Measurements from ENCODE around the gene CIT.
A peak's percentile ranks its signal among the peaks of the same experiment; 100 is the strongest.

The CIT gene

DNA sequence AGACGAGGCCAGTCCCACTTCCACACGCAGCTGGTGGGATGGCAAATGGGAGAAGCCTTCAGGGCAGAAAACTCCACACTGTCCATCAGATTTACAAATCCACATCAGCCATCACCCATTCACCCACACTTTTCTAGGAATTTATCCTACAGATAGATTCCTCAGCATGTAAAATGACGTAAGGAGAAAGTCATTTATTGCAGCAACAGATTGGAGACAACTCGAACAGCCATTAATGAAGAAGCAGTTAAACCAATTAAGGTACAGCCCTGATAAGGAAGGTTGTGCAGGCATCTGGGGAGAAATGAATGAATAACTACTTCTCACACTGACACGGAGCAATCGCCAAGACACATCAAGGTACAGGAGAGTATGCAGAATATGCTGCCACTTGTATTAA lies 183.0 kb downstream of the CIT start:
- no peak for DNase-seq (ENCODE audit: low spot score)

DNA sequence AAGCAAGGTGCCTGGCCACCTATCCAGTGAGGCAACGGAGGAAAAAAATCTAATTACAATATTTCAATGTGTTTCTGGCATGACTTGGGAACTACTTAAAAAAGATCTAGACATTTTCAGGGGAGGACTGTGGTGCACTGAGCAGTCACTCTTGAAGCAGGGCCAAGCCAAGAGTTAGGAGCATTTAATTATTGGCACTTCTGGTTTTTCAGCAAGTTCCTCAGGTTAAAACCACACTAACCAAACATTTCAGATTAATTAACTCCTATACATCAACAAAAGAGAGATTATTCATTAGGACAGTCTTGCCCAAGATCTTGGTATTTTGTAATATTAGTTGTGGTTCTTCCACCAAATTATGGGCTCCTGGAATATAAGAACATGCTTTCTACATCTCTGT lies 183.6 kb downstream of the CIT start:
- no peak for DNase-seq (ENCODE audit: low spot score)

DNA sequence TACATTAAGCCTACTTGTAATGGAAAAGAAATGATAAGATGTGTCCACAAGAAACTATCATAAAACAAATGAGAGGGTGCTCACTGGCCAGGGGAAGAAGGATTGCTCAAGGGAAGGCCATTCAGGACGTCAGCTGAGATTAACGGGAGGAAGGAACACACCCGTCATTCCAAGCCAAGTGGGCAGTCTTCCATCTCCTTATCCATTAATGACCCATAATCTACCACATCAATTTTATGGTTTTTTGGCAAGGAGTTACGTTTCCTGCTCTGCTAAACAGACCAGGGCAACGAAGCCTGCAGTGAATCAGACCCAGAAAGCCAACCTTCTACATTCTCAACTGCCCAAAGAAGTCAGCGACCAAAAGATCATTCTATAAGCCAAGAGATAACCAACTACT lies 184.1 kb downstream of the CIT start:
- DNase-seq (ENCODE audit: low spot score): no peak

DNA sequence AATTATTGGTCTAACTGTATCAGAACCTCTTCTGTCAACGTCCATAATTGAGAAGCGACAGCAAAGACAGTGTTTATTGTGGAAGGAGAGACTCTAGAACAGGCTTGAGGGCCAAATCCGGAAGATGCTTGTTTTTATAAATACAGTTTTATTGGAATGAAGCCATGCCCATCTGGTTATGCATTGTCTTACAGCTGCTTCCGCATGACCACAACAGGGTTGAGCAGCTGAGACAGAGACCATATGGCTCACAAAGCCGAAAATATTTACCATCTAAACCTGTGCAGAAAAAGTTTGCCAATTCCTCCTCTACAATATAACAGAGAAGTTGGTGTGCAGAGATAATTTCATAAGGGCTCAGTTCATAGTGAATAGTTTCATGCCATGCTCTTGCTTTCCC lies 184.7 kb downstream of the CIT start:
- no peak for DNase-seq (ENCODE audit: low spot score)

DNA sequence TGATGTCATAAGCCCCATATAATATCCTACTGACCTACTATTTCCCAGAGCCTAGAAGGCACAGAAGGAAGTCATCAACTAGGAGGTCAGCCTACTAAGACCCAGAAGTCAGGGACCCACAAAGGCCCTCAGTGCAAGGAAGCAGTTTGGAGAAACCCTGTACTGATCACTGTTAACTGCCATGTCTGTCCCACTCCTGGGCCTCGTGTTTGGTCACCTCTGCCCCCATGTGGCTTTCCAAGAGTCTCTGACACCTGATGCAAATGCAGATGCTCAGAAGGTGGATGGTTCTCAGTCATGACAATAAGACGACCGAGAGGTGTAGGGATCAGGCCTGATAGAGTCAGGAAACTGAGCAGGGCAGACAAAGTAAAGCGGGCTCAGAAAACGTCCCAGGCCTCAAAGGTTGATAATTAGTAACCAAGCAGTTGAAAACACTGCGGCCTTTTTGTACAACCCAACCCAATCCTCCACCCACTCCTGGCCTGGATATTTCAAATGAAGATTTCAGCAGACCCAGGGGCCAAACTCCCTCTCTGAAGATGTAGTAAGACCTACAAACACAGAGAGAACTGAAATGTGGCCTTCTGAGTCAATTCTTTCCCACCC lies 185.8 kb downstream of the CIT start:
- no peak for DNase-seq (ENCODE audit: low spot score)

DNA sequence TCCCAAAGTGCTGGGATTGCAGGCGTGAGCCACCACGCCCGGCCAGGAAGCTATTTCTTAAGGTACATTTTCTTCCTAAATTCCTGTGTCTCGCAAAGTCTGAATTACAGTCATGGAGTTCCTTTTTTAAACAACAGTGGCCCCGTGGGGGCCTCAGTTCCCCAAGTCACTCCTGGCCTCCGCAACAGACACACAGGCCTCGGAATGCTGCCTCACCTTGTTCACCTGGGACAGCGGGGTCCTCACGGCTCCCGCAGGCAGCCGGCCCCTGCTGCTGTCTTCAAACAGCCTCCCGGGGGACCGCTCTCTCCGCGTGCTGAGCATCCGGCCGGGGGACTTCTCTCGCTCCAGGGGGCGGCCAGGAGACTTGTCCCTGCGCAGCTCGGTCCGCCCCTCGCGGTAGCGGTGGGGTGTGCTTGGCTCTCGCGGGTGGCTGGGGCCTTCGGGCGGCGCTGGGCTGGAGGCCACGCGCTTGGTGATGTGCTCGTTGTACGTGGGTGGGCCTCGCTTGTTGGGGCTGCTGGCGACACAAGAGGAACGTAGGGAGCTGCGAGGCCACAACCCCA lies 187.1 kb downstream of the CIT start:
- no peak for DNase-seq (ENCODE audit: low spot score)

DNA sequence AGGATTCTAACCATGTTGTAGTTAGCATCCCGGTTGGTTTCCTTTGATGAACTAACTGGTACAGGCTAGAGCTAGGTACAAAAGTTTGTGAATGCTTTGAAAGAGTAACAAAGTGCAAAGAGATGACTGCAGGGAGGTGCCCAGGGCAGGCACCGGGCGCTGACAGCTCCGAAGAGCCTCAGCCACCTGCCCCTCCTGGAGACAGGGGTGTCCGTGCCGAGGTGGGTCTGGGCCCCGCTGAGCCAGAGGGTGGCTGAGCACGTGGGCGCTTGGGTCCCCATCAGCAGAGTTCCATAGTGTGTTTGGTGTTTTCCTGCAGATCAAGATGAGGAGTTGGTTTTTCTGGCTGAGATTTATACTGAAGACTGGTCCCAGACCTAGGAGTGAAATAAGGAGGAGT lies 189.2 kb downstream of the CIT start:
- no peak for DNase-seq (ENCODE audit: low spot score)

DNA sequence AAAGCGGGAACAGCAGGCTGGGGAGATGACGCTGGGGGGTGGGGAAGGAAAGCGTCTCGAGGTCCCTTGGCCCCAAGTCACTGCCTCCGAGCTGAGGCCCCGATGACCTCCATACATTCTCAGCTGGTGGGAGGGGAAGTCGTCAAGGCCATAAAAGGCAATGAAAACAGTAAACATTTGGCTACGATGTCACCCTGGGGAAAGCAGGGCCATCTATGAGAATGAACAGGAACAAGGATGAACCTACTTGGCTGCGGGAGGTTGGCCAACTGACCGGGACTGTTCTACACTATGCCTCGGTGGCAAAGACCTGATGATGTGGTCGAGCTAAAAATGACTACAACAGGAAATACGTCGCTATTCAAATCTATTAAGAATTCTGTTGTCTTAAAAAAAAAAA lies 189.7 kb downstream of the CIT start:
- no peak for DNase-seq (ENCODE audit: low spot score)

DNA sequence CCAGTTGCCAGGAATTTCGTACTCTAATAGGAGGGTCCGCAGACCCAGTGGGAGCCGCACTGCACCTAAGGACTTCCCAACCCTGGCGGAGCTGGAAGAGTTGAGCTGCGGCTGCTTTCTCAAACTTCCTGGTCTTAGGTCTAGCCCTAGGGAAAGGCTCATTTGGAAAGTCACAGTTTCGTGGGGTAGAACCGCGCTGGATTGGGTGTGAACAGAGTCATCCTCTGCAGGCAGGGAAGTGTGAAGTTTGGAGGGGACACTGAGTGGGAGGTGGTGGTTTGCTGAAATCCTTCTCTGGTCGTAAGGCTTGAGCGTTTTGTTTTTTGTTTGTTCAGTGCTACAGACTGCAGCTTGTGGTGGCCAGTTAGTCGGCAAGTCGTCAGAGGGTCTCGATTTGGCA lies 190.3 kb downstream of the CIT start:
- DNase-seq (ENCODE audit: low spot score): no peak

DNA sequence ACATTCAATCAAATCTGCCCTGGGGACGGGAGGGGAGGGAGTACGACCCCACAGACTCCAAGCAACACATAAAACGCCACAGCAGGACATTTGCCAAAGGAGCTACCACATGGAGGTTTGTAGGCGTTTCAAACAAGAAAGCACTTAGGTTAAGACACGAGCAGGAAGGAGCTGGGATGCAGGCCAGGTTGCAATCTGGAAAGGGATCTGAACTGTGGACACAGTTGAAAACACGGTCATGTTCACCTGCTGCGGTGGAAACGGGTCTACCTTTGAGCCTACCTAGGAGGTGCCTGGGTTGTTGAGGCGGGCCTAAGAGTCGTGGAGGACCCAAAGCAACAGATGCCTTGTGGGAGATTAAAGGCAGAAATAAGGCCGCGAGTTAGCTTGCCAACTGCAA lies 190.8 kb downstream of the CIT start:
- no peak for DNase-seq (ENCODE audit: low spot score)

DNA sequence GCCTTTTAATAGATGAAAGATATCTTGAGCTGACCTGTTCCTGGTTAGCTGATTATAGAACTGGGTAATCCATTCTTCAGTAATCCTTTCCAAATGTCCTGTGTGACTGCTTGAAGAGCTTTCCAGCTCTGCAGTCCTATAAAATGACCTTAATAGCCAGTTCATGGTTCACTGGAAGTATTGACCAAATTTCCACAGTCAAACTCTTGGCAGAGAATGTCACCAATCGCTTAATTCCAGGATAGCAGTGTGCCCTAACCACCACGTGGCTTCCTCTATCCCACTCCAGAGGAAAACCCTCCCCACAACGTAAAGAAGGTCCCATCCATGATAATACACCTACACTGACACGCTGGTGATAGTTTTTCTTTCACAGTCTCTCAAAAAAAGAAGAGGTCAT lies 191.7 kb downstream of the CIT start:
- DNase-seq (ENCODE audit: low spot score): no peak

DNA sequence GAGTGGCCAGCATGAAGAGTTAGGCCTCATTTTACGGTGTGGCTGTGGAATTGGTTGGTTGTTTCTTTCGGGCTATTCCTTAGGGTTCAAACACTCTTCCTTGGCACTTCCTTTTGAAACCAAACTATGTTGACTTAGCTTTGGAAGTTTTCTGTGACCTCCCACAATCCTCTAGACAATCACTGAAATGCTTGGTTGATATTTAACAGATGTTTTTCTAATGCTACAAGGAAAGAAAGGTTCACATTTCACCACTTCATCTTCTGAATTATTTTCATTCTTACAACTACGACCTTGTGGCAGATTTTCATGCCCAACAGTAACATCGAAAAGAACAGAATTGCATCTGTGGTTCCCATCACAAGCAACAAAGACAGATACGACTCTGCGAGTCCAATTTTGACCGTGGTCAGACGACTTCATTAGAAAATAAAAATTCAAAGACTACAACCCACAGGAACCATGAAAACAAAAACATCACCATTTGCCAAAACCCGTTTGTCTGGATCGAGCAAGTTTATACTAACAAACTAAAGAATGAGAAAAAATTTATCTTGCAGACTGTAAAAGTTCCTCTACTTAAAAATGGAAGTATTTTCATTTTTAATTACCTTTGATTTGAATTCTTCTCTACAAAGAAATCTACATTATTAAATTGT lies 192.3 kb downstream of the CIT start:
- DNase-seq (ENCODE audit: low spot score): no peak

DNA sequence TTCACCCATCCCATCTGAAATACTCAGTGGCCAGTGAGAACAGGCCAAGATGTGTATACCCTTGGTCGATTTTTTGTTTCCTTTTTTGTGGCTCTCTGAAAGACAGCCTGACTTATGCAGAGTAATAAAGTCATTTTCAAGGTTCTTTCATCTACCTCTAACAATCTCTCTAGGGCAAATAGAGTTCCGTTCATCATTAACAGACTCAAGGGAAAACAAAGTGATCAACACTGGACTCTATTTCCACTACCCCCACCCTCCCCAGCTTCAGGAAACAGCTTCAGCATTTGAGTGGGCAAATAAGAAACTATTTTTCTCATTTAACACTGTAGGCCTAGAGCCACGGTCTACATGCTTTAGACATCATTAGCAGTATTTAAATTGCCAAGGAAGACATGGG lies 193.3 kb downstream of the CIT start:
- DNase-seq (ENCODE audit: low spot score): no peak

DNA sequence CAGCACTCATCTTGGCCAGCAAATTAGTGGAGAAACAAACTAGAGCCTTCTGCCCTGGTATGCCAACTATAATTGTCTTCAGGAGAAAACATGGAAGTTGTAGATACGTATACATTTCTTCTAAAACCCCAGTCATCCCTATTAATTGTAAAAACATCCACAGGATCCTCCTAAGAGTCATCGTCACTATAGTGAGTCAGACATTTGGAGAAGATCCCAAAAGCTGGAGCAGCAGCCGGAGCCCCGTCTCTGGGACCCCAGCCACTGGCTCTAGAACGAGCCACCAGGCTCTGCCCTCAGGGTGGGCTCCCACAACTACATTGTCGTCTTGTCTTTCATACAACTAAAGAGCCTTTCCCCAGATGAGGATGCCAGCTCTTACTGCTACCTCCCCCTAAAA lies 193.7 kb downstream of the CIT start:
- no peak for DNase-seq (ENCODE audit: low spot score)

DNA sequence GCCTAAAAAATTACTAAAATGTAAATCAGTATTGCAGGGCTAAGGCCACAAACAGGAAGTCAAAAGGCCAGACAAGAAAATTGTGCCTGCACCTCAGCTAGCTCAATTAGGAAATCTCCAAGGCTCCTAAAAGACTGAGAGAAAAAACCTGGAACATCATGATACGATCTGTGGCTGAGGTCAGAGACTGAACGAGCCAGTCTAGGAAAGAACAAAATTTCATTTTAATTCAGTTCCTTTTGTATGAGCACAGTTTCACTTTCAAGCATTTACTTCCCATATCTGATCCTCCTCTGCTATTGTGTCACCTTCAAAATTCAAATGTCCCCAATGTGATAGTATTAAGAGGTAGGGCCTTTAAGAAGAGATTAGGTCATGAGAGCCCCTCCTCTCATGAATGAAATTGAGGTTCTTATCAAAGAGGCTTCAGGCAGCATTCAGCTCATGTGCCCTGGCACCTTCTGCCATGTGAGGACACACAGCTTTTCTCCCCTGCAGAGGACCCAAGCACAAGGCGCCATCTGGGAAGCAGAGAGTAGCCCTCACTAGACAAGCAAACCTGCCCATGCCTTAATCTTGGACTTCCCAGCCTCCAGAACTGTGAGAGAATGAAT lies 194.4 kb downstream of the CIT start:
- DNase-seq (ENCODE audit: low spot score): peak; percentile 54

DNA sequence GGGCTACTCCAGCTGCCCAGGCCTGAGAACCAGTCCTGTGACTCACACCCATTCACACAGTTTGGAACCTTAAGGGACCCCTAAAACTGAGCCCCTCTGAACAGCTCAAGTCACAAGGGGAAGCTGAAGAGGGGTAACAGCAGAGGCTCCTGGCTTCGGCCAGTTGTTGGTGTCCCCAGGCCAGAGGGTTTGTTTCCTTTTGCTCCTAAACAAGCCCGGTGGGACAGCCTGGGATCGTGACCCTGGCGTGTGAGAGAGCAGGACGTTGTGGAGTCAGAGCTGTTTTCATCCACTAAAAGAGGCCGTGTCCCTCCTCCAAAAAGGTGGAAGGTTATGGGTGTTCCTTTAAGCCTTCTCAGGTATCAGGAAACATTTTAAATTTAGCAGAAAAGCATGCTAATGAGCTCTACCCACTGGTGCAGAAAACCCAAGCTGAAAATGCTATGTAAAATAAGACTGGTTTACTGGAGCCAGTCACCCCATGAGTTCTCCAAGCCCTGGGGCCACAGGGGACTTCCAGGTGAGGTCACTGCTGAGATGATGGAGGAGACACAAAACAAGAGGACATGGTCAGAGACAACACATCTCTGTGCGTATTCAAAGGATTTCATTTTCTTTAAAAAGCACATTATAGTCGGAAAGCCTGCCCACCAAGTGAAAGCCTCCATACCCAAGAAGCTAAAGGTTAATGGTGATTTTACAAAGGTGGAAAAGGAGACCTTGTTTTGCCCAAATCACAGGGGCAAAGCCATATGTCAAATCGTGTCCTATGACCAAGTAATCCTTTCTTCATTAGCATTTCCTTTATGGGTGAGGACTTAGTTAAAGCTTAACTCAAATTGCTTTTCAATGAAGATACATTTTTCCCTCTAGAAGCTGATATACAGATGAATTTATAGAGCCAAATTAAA lies 195.1 kb downstream of the CIT start:
- no peak for DNase-seq (ENCODE audit: low spot score)

DNA sequence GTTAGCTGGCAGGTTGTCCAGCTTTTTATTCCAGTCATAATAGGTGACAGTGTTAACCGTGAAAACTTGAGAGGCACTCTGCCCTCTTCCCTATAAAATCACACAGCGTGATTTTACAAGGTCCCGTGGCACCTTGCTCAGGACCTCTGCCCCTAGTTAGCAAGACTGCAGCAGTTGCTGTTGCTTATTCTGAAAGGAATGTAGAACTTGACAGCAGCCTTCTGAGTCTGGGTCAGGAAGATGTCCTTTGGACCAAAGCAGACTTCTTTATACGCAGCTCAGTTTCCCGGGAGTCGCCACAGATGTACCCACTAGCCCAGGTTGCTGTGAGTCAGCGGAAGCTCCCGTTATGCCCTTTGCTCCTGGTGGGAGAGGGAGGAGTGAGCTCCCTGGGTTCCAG lies 196.0 kb downstream of the CIT start:
- no peak for DNase-seq (ENCODE audit: low spot score)

DNA sequence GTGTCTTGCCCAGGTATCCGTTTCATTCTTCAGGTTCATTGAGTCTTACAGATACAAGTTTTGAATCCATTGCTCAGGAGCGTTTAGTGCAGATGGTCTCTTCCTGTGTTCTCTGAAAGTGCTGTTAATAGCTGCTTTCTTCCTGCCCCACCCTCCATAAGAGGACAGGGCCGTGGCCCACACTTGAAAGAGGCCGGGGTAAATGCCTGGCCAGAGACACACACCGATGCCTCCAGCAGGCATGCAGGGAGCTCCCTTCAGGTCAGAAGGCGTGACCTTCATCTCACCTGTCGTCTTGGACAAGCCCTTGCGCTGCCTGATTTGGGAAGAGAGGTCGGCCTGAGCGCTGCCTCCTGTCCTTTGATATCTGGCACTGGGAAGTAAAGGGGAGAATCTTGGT lies 197.6 kb downstream of the CIT start:
- no peak for DNase-seq (ENCODE audit: low spot score)

DNA sequence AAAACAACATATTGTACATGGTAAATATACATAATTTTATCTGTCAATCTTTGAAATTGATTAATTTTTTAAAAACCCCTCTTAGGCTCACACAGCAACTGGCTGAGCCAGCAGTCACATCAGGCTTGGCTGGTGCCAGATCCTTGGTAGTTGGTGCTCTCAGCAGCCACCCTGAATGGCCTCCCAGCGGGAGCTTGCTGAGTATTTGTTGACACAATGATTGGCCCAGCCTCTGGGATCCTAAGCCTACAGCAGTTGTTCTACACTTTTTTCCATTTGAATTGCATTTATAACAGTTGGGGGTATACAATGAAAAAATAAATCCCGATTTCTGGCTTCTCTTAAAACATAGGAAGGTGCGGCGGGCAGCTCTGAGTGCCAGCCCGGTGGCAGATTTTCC lies 198.0 kb downstream of the CIT start:
- DNase-seq (ENCODE audit: low spot score): no peak

DNA sequence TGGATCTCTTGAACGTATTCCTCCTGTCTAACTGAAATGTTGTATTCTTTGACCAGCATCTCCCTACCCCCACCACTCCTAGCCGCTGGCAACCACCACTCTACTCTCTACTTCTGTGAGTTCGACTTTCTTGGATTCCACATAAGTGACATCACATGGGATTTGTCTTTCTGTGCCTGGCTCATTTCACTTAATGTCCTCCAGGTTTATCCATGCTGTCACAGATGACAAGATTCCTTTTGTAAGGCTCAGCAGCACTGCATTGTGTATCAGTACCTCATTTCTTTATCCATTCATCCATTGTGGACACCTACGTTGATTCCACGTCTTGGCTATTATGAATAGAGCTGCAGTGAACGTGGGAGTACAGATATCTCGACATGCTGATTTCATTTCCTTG lies 198.7 kb downstream of the CIT start:
- no peak for DNase-seq (ENCODE audit: low spot score)

DNA sequence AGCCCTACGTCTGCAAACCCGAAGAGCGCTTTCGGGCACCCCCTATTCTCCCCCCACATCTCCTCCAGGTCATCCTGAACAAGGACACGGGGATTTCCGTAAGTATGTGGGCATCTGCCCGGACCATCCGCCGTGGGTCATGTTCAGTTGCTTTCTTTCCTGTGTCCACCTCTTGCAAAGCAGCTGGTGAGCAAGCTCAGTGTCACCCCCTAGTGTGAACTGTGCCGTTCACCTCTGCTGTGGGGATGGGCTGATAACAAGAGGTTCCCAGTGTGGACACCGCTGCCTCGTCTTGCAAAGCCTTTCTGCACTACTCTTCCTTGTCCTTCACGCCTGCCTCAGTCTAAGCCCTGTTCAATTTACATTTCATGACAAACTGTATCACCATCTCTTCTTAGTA lies 200.5 kb downstream of the CIT start:
- DNase-seq (ENCODE audit: low spot score): no peak

DNA sequence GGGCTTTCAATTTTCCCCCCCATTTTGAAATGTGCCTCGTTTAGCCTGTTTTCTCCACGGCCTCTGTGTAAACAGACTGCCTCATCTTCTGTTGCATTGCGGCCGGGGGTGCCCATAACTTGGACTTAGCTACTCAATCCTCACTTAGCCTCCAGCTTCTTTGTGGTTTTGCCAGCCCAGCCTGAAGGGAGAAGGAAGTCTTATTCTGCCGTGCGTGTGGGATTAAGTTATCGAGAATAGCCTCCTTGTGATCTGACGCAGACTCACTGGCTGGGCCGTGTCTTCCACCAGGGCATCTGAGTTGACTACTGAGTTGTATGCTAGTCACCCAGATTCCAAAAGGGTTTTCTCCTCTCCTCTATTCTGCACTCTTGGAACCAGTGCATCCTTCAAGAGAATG lies 201.1 kb downstream of the CIT start:
- DNase-seq (ENCODE audit: low spot score): no peak

DNA sequence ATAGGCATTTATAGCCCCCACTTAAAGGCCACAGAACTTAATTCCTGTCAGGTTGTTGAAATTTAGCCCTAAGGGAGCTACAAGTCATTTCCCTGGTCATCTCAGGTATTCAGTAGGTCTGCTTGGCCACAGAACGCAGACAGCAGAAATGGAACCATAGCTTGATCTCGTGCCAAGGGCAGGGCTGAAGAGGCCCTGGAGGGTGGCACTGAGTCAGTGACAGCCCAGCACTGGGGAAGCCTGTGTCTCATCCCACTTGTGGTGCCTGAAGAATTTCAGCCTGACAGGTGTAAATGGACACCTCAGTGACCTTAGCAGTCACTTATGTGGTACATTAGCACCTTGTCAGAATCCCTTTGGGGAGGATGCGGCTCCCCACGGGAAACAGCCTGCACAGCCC lies 202.6 kb downstream of the CIT start:
- peak; percentile 37 for DNase-seq (ENCODE audit: low spot score)
